A549 (cell line): ENCODE data around the gene ANTXR2. TPM values are rescaled to one million over a fixed set of nuclear protein-coding genes. Genes with fewer than 3 reads are reported as not detected.
A peak's percentile ranks its signal among the peaks of the same experiment; 100 is the strongest.

ENCODE experiments used
- ATAC-seq, 2 experiments: fragments of 200-7000 bp in 1 of 2; fragments of >200 bp in 1 of 2; cut with Nextera tagmentation in 1 of 2; cut with Tn5 transposase in 1 of 2; 3 replicates each; pipeline versions ENCODE4 v1.8.0 to v1.9.1; 2018 to 2020; ENCODE audit warnings: mild to moderate bottlenecking in 1 of 2, moderate library complexity in 1 of 2
- CTCF ChIA-PET: fragments of 300-600 bp; sonication (Branson Sonifier 250); formaldehyde crosslinking; extraction: SDS; loops from one replicate; lab custom pipeline; 2021; ENCODE audit warnings: antibody characterized with exemption, inconsistent platforms; lab: Yijun Ruan, JAX
- POLR2A ChIA-PET: fragments of 350-600 bp; formaldehyde crosslinking; extraction: SDS; loops from one replicate; lab custom pipeline; 2021; ENCODE audit warnings: antibody characterized with exemption, inconsistent platforms; lab: Yijun Ruan, JAX
- DNase-seq, 2 experiments: peaks; one replicate each; pipeline versions ENCODE4 v3.0.0 to v3.0.0-alpha.2; 2011 to 2016; ENCODE audit warnings: low read depth in 1 of 2, low spot score in 1 of 2
- FAIRE-seq: peaks from 2 replicates; lab custom pipeline; 2011; peaks lifted over from hg19 to GRCh38; lab: Jason Lieb, UNC
- H3K27ac ChIP-seq, 2 experiments: fragments of >200 bp; sonication (Bioruptor Twin); formaldehyde crosslinking; 3 replicates each; pipeline ENCODE4 v1.5.1; 2016 to 2017
- H3K4me1 ChIP-seq: fragments of >200 bp; sonication (Bioruptor Twin); formaldehyde crosslinking; 3 replicates; pipeline ENCODE4 v1.6.1; 2016
- H3K4me2 ChIP-seq: fragments of >200 bp; sonication (Bioruptor Twin); formaldehyde crosslinking; 3 replicates; pipeline ENCODE4 v1.6.1; 2016
- H3K4me3 ChIP-seq: fragments of >200 bp; sonication (Bioruptor Twin); formaldehyde crosslinking; 3 replicates; pipeline ENCODE4 v1.5.1; 2016
- H3K9me3 ChIP-seq: fragments of >200 bp; sonication (Bioruptor Twin); formaldehyde crosslinking; 3 replicates; pipeline ENCODE4 v1.6.1; 2016
- BHLHE40 ChIP-seq: IDR thresholded peaks from 2 replicates; pipeline ENCODE4 v1.6.1; 2012; ENCODE audit warnings: low read depth, low read length, inconsistent platforms
- CEBPB ChIP-seq, 2 experiments: fragments of >200 bp in 1 of 2; sonication (Bioruptor Twin) in 1 of 2; formaldehyde crosslinking in 1 of 2; IDR thresholded peaks; 2 replicates each; pipeline ENCODE4 v1.6.1; 2012 to 2016
- CHD4 ChIP-seq: fragments of 200-600 bp; sonication (generic); IDR thresholded peaks from 2 replicates; pipeline ENCODE4 v1.6.1; 2016; ENCODE audit warnings: antibody characterized with exemption, mild to moderate bottlenecking, borderline replicate concordance
- GATA3 ChIP-seq: IDR thresholded peaks from 2 replicates; pipeline ENCODE4 v1.6.1; 2012; ENCODE audit warnings: borderline replicate concordance
- HOXA7 ChIP-seq: fragments of 250-450 bp; sonication (Bioruptor Pico); IDR thresholded peaks from 2 replicates; pipeline ENCODE4 v1.5.0; 2020; ENCODE audit warnings: mild to moderate bottlenecking, moderate library complexity
- JUNB ChIP-seq: fragments of >200 bp; sonication (Bioruptor Twin); formaldehyde crosslinking; IDR thresholded peaks from 2 replicates; pipeline ENCODE4 v1.6.1; 2016
- KDM1A ChIP-seq: fragments of 200-600 bp; sonication (generic); IDR thresholded peaks from 2 replicates; pipeline ENCODE4 v1.6.1; 2016; ENCODE audit warnings: low read depth, mild to moderate bottlenecking
- KDM5A ChIP-seq: fragments of 200-600 bp; sonication (generic); IDR thresholded peaks from 2 replicates; pipeline ENCODE4 v1.6.1; 2016; ENCODE audit warnings: antibody characterized with exemption, mild to moderate bottlenecking
- MAFK ChIP-seq: fragments of 450-650 bp; IDR thresholded peaks from 2 replicates; pipeline ENCODE4 v1.6.1; 2014; ENCODE audit not compliant: partially characterized antibody
- MAX ChIP-seq: IDR thresholded peaks from 2 replicates; pipeline ENCODE4 v1.6.1; 2012
- NFE2L2 ChIP-seq: fragments of 150-350 bp; conservative IDR thresholded peaks from 2 replicates; pipeline ENCODE4 v1.6.1; 2014; ENCODE audit warnings: low read length
- NPAS2 ChIP-seq: fragments of 250-450 bp; sonication (Bioruptor Pico); IDR thresholded peaks from 2 replicates; pipeline ENCODE4 v1.8.0; 2022; ENCODE audit warnings: mild to moderate bottlenecking, moderate library complexity, borderline replicate concordance
- NR3C1 ChIP-seq: fragments of >200 bp; sonication (Bioruptor Twin); formaldehyde crosslinking; IDR thresholded peaks from 3 replicates; pipeline ENCODE4 v1.6.1; 2017
- RAD21 ChIP-seq, 2 experiments: fragments of >200 bp in 1 of 2; sonication (Bioruptor Twin) in 1 of 2; formaldehyde crosslinking in 1 of 2; IDR thresholded peaks in 1 of 2; conservative IDR thresholded peaks in 1 of 2; 2 replicates in 1 of 2; 3 replicates in 1 of 2; pipeline ENCODE4 v1.6.1; 2012 to 2018; ENCODE audit warnings: inconsistent platforms in 1 of 2
- RNF2 ChIP-seq: fragments of 200-600 bp; sonication (generic); IDR thresholded peaks from 2 replicates; pipeline ENCODE4 v1.6.1; 2016; ENCODE audit warnings: low read depth, mild to moderate bottlenecking, antibody characterized with exemption, moderate library complexity, borderline replicate concordance
- SREBF2 ChIP-seq: fragments of 450-650 bp; IDR thresholded peaks from 2 replicates; pipeline ENCODE4 v1.6.1; 2014; ENCODE audit warnings: mild to moderate bottlenecking, moderate library complexity
- ZFP36 ChIP-seq: fragments of 450-650 bp; IDR thresholded peaks from 2 replicates; pipeline ENCODE4 v1.6.1; 2014; ENCODE audit warnings: borderline replicate concordance; ENCODE audit not compliant: partially characterized antibody
- ZNF302 ChIP-seq: fragments of 250-450 bp; sonication (Bioruptor Pico); IDR thresholded peaks from 2 replicates; pipeline ENCODE4 v1.9.0; 2021; ENCODE audit warnings: inconsistent platforms, mild to moderate bottlenecking, moderate library complexity
- polyA plus RNA-seq, 4 experiments: library from polyadenylated mRNA; depleted of rRNA in 3 of 4; stranded (reverse); fragments of >200 nt; fragmentation: RNase III in 1 of 4; extraction: RNeasy Plus Mini Kit Qiagen cat#74134 plus additional on column Dnase treatment in 1 of 4; gene quantifications; 2 replicates in 3 of 4; 3 replicates in 1 of 4; pipeline ENCODE4 v1.2.3, GENCODE V29; 2011 to 2017
- TF ChIP-seq, protein P1 (sequence below): IDR thresholded peaks from 2 replicates; pipeline ENCODE4 v1.6.1; 2012; ENCODE audit warnings: low read depth, borderline replicate concordance
- TF ChIP-seq, protein P2 (sequence below): fragments of >200 bp; sonication (Bioruptor Twin); formaldehyde crosslinking; IDR thresholded peaks from 3 replicates; pipeline ENCODE4 v1.5.1; 2016

ANTXR2 gene
- polyA plus RNA-seq, 2 of the 4 experiments (the other 2 are of a cell fraction): 2.3 to 3.0 TPM

DNA sequence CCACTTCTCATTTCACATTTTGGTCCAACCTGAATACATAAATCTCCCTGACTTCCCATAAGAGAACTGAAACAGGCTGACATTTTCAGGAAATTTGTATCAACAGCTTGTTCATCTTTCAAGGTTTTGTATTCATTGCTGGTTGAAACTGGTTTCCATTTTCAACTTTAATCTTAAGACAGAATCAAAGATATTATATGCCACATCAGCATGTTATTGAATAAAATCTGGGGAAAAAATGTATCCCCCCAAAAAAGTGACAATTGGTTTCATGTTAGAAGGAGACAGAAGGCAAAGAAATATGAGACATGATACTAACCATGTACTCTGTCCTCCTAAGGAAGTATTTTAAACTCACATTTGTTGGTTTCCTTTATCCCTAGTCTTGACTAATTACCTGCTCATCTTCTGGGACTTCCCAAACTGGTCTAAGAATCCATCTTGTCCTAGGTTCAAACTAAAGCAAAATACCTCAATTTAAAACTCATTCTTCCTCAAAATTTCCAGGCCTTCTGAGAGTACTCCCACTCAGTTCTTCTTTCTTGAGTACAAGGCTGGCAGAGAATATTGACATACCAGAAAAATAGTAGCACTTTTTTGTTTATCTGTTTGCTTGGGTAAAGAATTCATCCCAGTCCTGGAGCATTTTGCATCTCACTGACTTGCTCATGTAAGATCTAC lies 3.1 kb upstream of the ANTXR2 start:
- no peak for ATAC-seq
- peaks cover 9% of the 10 kb centered on the region; the same call in 2 of the 3 replicates for H3K4me1 ChIP-seq
- H3K4me3 ChIP-seq: no peak overlapping the region
- DNase-seq: no peak
- no peak for FAIRE-seq
- H3K9me3 ChIP-seq: no peaks in the 10 kb centered on the region
- no peak for TF ChIP-seq SREBF2
- peak; percentile 62 for TF ChIP-seq MAFK
- TF ChIP-seq KDM1A: no peak
- POLR2A ChIA-PET: no interaction called here
- no peak overlapping the region for H3K4me2 ChIP-seq
- H3K27ac ChIP-seq: no peak overlapping the region
- CTCF ChIA-PET: no interaction called here

DNA sequence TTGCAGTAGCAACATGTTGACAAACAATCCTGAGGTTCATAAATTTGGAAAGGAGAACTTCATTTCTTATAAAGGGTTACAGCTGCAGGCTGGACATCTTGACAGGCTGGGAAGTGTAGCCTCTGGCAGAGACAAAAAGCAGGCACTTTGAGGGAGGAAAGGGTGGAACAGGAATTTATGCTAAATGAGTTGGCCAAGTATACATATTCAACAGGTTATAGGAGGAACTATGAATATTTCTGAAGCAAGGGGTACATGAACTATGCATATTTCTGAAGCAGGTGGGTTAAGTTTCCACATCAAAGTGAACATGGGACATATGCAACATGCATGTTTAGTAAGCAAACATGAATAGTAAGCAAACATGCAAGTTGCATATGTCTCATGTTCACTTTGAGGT lies 1.6 kb upstream of the ANTXR2 start:
- ATAC-seq: no peak
- CTCF ChIA-PET: no interaction called here

DNA sequence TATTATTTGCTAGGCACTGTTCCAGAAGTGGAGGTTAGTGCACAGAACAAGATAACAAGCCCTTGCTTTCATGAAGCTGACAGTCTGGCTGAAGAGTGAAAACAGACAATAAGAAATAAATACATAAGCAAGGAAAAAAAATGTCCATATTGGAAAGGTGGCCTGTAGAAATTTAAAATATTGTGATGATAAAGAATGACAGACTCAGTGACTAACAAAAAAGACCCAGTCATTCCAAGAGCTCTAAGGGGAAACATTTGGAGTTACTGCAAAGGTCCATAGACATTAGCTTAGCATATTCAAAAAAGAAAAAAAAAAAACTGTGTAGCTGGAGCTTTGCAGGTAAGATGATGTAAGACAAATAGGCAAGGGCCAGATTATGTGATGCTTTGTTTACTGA lies 1.0 kb upstream of the ANTXR2 start:
- H3K4me3 ChIP-seq: no peak overlapping the region
- FAIRE-seq (no peak), DNase-seq (no peak), ATAC-seq (no peak)
- H3K4me2 ChIP-seq: no peak overlapping the region
- peaks cover 12% of the 10 kb centered on the region; the same call in 2 of the 3 replicates for H3K4me1 ChIP-seq
- no peak for TF ChIP-seq CEBPB (IDR thresholded peaks at IDR 0.05)
- no peak for TF ChIP-seq SREBF2
- no peak for TF ChIP-seq RNF2
- no peak for TF ChIP-seq CHD4
- TF ChIP-seq BHLHE40: no peak
- no peak for TF ChIP-seq ZNF302 (CRISPR knock-in tag)
- TF ChIP-seq KDM5A: no peak
- ChIA-PET CTCF (interaction anchor here (0.7 kb wide), 1 partner anchor 24 kb away, joined by 3 read pairs; no protein-coding TSS in a partner anchor), POLR2A (no interaction called here)
- no peak overlapping the region for H3K27ac ChIP-seq
- no peaks in the 10 kb centered on the region for H3K9me3 ChIP-seq

More for the DNA sequence above, 1.6 kb upstream of the ANTXR2 start:
- Histone ChIP-seq H3K9me3 (no peaks in the 10 kb centered on the region), H3K4me1 (peaks cover 12% of the 10 kb centered on the region; the same call in 2 of the 3 replicates), H3K4me2 (no peak overlapping the region), H3K4me3 (no peak overlapping the region), H3K27ac (no peak overlapping the region)
- no peak for DNase-seq
- no peak for FAIRE-seq
- POLR2A ChIA-PET: no interaction called here
- TF ChIP-seq HOXA7 (CRISPR knock-in tag) (no peak), ZFP36 (no peak), CEBPB (IDR thresholded peaks at IDR 0.05) (no peak), JUNB (no peak), NFE2L2 (no peak), RAD21 (conservative IDR thresholded peaks at IDR 0.05 in 1 of 2, IDR thresholded peaks at IDR 0.05 in 1 of 2) (no peak), NPAS2 (no peak), GATA3 (no peak), MAX (no peak), NR3C1 (no peak), KDM5A (no peak), ZNF302 (CRISPR knock-in tag) (no peak)
- TF ChIP-seq, protein P1, sequence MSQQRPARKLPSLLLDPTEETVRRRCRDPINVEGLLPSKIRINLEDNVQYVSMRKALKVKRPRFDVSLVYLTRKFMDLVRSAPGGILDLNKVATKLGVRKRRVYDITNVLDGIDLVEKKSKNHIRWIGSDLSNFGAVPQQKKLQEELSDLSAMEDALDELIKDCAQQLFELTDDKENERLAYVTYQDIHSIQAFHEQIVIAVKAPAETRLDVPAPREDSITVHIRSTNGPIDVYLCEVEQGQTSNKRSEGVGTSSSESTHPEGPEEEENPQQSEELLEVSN: no peak
- TF ChIP-seq, protein P2, sequence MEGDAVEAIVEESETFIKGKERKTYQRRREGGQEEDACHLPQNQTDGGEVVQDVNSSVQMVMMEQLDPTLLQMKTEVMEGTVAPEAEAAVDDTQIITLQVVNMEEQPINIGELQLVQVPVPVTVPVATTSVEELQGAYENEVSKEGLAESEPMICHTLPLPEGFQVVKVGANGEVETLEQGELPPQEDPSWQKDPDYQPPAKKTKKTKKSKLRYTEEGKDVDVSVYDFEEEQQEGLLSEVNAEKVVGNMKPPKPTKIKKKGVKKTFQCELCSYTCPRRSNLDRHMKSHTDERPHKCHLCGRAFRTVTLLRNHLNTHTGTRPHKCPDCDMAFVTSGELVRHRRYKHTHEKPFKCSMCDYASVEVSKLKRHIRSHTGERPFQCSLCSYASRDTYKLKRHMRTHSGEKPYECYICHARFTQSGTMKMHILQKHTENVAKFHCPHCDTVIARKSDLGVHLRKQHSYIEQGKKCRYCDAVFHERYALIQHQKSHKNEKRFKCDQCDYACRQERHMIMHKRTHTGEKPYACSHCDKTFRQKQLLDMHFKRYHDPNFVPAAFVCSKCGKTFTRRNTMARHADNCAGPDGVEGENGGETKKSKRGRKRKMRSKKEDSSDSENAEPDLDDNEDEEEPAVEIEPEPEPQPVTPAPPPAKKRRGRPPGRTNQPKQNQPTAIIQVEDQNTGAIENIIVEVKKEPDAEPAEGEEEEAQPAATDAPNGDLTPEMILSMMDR: no peak
